GM18508 (cell line): ENCODE results near the gene APEX2.
"Not testable (repeated sequence)": the region's sequence is repeated elsewhere in the genome, so short reads cannot be mapped to it uniquely, and the experiment has no call there.

Source experiments
- ATAC-seq: cut with Tn5 transposase; IDR thresholded peaks from one replicate; pipeline ENCODE4 v1.9.1; 2021; ENCODE audit warnings: moderate number of reproducible peaks; ENCODE audit not compliant: insufficient read depth, unreplicated experiment

APEX2 gene

GRCh38 chrX:54999717-55000598, at the start of gene APEX2:
Gene APEX2, plus strand, starts transcription at chrX:55000363. Its CDS starts 60 bp downstream, at chrX:55000423.
- peak; percentile 82 for ATAC-seq

- no peak for ATAC-seq
Measured at GRCh38 chrX:54950730-54951375, 49.3 kb upstream of the APEX2 start.

- ATAC-seq = no peak
Measured at GRCh38 chrX:54961750-54962149, 38.4 kb upstream of the APEX2 start.

GRCh38 chrX:54964766-54965497, 35.2 kb upstream of the APEX2 start:
- ATAC-seq = no peak

- ATAC-seq = no peak
Measured at GRCh38 chrX:54977387-54977786, 22.8 kb upstream of the APEX2 start.

GRCh38 chrX:54978448-54978847, 21.7 kb upstream of the APEX2 start:
- no peak for ATAC-seq

GRCh38 chrX:54979432-54979831, 20.7 kb upstream of the APEX2 start:
- ATAC-seq = no peak

GRCh38 chrX:54980334-54980733, 19.8 kb upstream of the APEX2 start:
- no peak for ATAC-seq

GRCh38 chrX:54983306-54983705, 16.9 kb upstream of the APEX2 start:
- not testable (repeated sequence) for ATAC-seq

- ATAC-seq = no peak
Measured at GRCh38 chrX:54991706-54992105, 8.5 kb upstream of the APEX2 start.

GRCh38 chrX:54992911-54993622, 7.1 kb upstream of the APEX2 start:
- no peak for ATAC-seq

- no peak for ATAC-seq
Measured at GRCh38 chrX:54994099-54994498, 6.1 kb upstream of the APEX2 start, which contains the start of gene PFKFB1. Gene PFKFB1, minus strand, starts transcription at chrX:54994188. Its CDS starts 181 bp downstream, at chrX:54994007.

GRCh38 chrX:54994668-54995351, 5.4 kb upstream of the APEX2 start:
- ATAC-seq = no peak

GRCh38 chrX:54995621-54996020, 4.5 kb upstream of the APEX2 start:
- no peak for ATAC-seq

GRCh38 chrX:55004231-55004630, 4.1 kb downstream of the APEX2 start:
- no peak for ATAC-seq

- ATAC-seq = no peak
Measured at GRCh38 chrX:55005256-55005655, 5.1 kb downstream of the APEX2 start.

GRCh38 chrX:55006827-55007621, 6.9 kb downstream of the APEX2 start:
- ATAC-seq = no peak

GRCh38 chrX:55007656-55008055, 7.5 kb downstream of the APEX2 start:
- ATAC-seq = no peak
